HUES48 (cell line): ENCODE results near the gene MAGI1.

Experiments
- H3K27ac ChIP-seq: one replicate; pipeline ENCODE4 v1.7.0; 2013; ENCODE audit warnings: low read depth, low read length, inconsistent platforms
- H3K27me3 ChIP-seq: 2 replicates; pipeline ENCODE4 v1.6.1; 2013; ENCODE audit warnings: mild to moderate bottlenecking, low read length; ENCODE audit not compliant: control insufficient read depth, insufficient read depth
- H3K36me3 ChIP-seq: 2 replicates; pipeline ENCODE4 v1.6.1; 2013; ENCODE audit warnings: low read length; ENCODE audit not compliant: control insufficient read depth, insufficient read depth
- H3K4me1 ChIP-seq: 2 replicates; pipeline ENCODE4 v1.6.1; 2013; ENCODE audit warnings: mild to moderate bottlenecking, low read length; ENCODE audit not compliant: control insufficient read depth, insufficient read depth
- H3K4me3 ChIP-seq: 2 replicates; pipeline ENCODE4 v1.5.1; 2013; ENCODE audit warnings: mild to moderate bottlenecking, low read depth, low read length
- H3K9ac ChIP-seq: 2 replicates; pipeline ENCODE4 v1.6.1; 2013; ENCODE audit warnings: mild to moderate bottlenecking, low read depth, low read length, moderate library complexity
- H3K9me3 ChIP-seq: 2 replicates; pipeline ENCODE4 v1.6.1; 2013; ENCODE audit warnings: low read length; ENCODE audit not compliant: control insufficient read depth, insufficient read depth

MAGI1 gene

DNA sequence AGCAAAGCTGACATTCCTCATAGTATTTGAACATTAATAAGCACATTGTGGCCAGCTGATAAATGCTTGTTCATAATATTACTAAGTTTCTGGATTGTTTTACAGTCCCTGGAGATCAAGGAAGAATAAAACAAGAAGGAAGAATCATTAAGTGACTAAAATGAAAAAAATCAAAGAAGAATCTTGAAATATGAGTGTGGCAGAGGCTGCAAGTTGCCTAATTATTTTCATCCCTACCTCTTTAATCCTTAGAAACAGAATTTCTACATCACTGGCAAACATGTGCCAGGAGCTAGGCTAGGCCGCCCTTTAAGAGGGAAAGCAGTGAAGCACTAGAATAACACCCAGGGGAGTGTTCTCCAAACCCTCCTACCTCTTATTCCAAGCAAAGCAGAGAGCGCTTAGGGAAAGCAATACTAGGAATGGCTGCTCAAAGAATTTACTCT, 98.9 kb downstream of the MAGI1 start:
- peak overlapping the region; percentile 14 for H3K27ac ChIP-seq
- no peaks in the 10 kb centered on the region for H3K36me3 ChIP-seq
- no peaks in the 10 kb centered on the region for H3K9me3 ChIP-seq
- H3K9ac ChIP-seq, result no peak overlapping the region
- no peaks in the 10 kb centered on the region for H3K27me3 ChIP-seq
- H3K4me3 ChIP-seq, result no peak overlapping the region
- peaks cover 29% of the 10 kb centered on the region for H3K4me1 ChIP-seq

- H3K9ac ChIP-seq, result no peak overlapping the region
- H3K27ac ChIP-seq, result no peak overlapping the region
- peaks cover 29% of the 10 kb centered on the region for H3K4me1 ChIP-seq
- H3K9me3 ChIP-seq, result no peaks in the 10 kb centered on the region
- no peaks in the 10 kb centered on the region for H3K27me3 ChIP-seq
- H3K4me3 ChIP-seq, result no peak overlapping the region
- no peaks in the 10 kb centered on the region for H3K36me3 ChIP-seq
Measured at GRCh38 chr3:65939184-65939583, 99.5 kb downstream of the MAGI1 start.

GRCh38 chr3:65938676-65939075, 100.0 kb downstream of the MAGI1 start:
- Histone ChIP-seq H3K4me3 (no peak overlapping the region), H3K9me3 (no peaks in the 10 kb centered on the region), H3K9ac (no peak overlapping the region; the same call in 1 of the 2 replicates), H3K4me1 (peaks cover 29% of the 10 kb centered on the region), H3K36me3 (no peaks in the 10 kb centered on the region), H3K27me3 (no peaks in the 10 kb centered on the region), H3K27ac (peak overlapping the region; percentile 29)

DNA sequence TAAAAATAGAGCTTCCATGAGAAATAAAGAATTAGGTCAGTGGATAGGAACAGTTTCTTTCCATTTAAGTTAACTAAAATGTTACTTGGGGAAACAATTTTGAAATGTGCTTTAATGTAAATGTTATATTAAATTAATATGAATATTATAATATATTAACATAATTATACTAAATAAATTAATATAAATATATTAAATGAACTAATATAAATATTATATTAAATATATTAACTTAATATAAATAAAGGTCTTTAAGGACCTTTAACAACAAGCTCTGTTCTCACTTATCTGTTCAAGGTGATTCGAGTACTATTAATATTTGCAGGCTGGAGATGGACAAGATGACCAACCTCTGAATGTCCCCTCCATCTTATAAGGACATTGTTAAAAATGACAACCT, 100.6 kb downstream of the MAGI1 start:
- no peaks in the 10 kb centered on the region for H3K27me3 ChIP-seq
- H3K27ac ChIP-seq, result peak overlapping the region; percentile 29
- peaks cover 29% of the 10 kb centered on the region for H3K4me1 ChIP-seq
- H3K36me3 ChIP-seq, result no peaks in the 10 kb centered on the region
- no peak overlapping the region for H3K4me3 ChIP-seq
- no peak overlapping the region for H3K9ac ChIP-seq
- H3K9me3 ChIP-seq, result no peaks in the 10 kb centered on the region

GRCh38 chr3:65936908-65937638, 101.6 kb downstream of the MAGI1 start:
- Histone ChIP-seq H3K27me3 (no peaks in the 10 kb centered on the region), H3K9me3 (no peaks in the 10 kb centered on the region), H3K4me1 (peaks cover 33% of the 10 kb centered on the region), H3K4me3 (no peak overlapping the region), H3K9ac (no peak overlapping the region), H3K36me3 (no peaks in the 10 kb centered on the region), H3K27ac (peak overlapping the region; percentile 55)

- Histone ChIP-seq H3K36me3 (no peaks in the 10 kb centered on the region), H3K4me1 (peaks cover 33% of the 10 kb centered on the region), H3K27ac (no peak overlapping the region), H3K9ac (no peak overlapping the region), H3K9me3 (no peaks in the 10 kb centered on the region), H3K4me3 (no peak overlapping the region), H3K27me3 (no peaks in the 10 kb centered on the region)
Measured at GRCh38 chr3:65935724-65936123, 103.0 kb downstream of the MAGI1 start.

- no peak overlapping the region for H3K27ac ChIP-seq
Measured at GRCh38 chr3:65930648-65931047, 108.1 kb downstream of the MAGI1 start.

DNA sequence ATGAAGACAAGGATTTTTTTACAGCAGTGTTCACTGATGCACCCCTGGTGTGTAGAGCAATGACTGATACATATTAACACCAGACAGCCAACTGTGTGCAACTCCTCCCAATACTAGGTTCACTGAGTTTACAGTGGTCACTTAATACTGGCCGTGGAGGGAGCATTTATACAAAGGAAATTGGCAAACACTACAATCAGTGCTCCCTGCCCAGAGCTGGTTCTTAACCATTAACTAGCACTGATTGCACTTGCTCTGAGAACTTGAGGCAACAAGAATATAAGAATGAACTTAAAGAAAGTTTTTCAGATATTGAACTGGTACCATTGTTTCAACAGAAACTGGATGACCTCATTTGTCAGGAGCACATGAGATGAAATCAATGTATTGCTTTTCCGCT, 110.6 kb downstream of the MAGI1 start:
- peak overlapping the region; percentile 13; the same call in 1 of the 2 replicates for H3K4me3 ChIP-seq
- H3K27me3 ChIP-seq, result no peaks in the 10 kb centered on the region
- H3K27ac ChIP-seq, result peak overlapping the region; percentile 65
- H3K36me3 ChIP-seq, result no peaks in the 10 kb centered on the region
- 0 out of 2 replicates have a peak overlapping the region, but pooled peaks have one; percentile 16 for H3K9ac ChIP-seq
- no peaks in the 10 kb centered on the region for H3K9me3 ChIP-seq
- peaks cover 43% of the 10 kb centered on the region for H3K4me1 ChIP-seq

More at GRCh38 chr3:65930648-65931047, 108.1 kb downstream of the MAGI1 start:
- H3K9me3 ChIP-seq, result no peaks in the 10 kb centered on the region
- no peaks in the 10 kb centered on the region for H3K36me3 ChIP-seq
- H3K4me3 ChIP-seq, result no peak overlapping the region
- H3K4me1 ChIP-seq, result peaks cover 29% of the 10 kb centered on the region
- no peaks in the 10 kb centered on the region for H3K27me3 ChIP-seq
- no peak overlapping the region for H3K9ac ChIP-seq

DNA sequence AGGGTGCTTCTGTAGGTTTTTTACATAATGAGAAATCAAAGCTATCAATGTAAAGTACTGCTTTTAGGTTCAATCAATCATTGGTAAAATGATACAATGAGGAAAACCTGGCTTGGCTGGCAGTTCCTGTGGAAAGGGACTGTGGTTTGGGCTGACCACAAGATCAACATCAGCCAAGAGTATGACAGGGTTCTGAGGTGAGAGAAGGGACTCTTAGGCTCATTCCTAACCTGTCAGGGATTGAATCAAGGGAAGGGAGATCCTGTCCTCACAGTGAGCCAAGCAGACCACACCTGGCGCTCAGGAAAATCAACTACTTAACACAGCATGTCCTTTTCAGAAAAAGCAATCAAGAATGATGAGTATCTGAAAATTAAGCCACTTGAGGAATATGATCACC, 111.1 kb downstream of the MAGI1 start:
- Histone ChIP-seq H3K4me3 (no peak overlapping the region), H3K27ac (peak overlapping the region; percentile 15), H3K36me3 (no peaks in the 10 kb centered on the region), H3K4me1 (peaks cover 40% of the 10 kb centered on the region), H3K9me3 (no peaks in the 10 kb centered on the region), H3K27me3 (no peaks in the 10 kb centered on the region), H3K9ac (no peak overlapping the region)

DNA sequence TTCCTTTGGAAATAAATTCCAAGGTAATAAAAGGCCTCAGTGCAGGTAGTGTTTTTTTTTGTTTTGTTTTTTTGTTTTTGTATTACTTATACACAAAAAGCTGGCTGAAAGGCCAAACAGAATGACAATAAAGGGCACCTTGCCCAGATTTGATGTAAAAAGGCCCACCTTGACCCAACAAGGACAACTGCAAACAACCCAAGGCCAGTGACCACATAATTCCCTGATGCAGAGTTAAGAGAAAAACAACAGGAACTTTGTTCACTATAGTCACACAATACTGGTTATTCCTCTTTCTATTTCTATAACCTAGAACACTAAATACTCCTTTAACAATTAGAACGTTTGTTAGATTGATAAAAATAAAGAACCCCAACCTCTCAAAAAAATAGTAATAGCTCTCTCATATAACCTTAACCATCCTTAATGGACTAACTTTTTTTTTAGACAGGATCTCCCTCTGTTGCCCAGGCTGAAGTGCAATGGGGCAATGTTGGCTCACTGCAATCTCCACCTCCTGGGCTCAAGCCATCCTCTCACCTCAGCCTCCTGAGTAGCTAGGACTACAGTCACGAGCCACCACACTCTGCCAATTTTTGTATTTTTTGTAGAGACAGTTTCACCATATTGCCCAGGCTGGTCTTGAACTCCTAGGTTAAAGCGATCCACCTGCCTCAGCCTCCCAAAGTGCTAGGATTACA, 113.3 kb downstream of the MAGI1 start:
- no peaks in the 10 kb centered on the region for H3K9me3 ChIP-seq
- no peak overlapping the region for H3K9ac ChIP-seq
- no peak overlapping the region for H3K27ac ChIP-seq
- peaks cover 39% of the 10 kb centered on the region for H3K4me1 ChIP-seq
- no peaks in the 10 kb centered on the region for H3K27me3 ChIP-seq
- H3K36me3 ChIP-seq, result no peaks in the 10 kb centered on the region
- no peak overlapping the region for H3K4me3 ChIP-seq

DNA sequence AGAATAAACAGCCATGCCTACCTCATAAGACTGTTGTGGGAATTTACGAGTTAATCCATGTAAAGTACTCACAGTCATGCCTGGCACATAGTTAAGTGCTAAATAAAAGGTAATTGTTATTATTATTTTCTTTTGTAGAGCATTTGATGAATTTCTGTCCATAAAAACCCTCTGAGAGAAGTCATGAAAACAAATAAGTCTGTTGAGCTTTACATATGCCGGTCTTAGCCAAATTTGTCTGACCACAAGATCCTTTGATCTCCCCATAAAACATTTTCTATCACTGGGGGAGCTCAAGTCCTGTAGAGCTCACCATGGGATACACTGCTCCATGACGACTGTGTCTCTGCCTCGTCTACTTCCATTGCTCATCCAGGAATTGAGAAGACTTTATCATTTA, 114.0 kb downstream of the MAGI1 start:
- Histone ChIP-seq H3K27me3 (no peaks in the 10 kb centered on the region), H3K36me3 (no peaks in the 10 kb centered on the region), H3K9me3 (no peaks in the 10 kb centered on the region), H3K27ac (peak overlapping the region; percentile 16), H3K4me1 (peaks cover 39% of the 10 kb centered on the region), H3K4me3 (no peak overlapping the region), H3K9ac (no peak overlapping the region)
